GM12878 (cell line): ENCODE measurements around the gene DARS1. TPM values are rescaled to one million over a fixed set of nuclear protein-coding genes. Genes with fewer than 3 reads are reported as not detected.

Source experiments
- ATAC-seq: fragments of 200-7000 bp; cut with Tn5 transposase; 3 replicates; pipeline ENCODE4 v1.9.1; 2020; ENCODE audit warnings: mild to moderate bottlenecking, moderate library complexity
- BruUV-seq: library from RNA; stranded (reverse); fragments of 400-500 nt; replicated peaks from 2 replicates; lab custom pipeline; 2021; lab: Mats Ljungman, UMichigan
- CTCF ChIA-PET: fragments of 300-600 bp; sonication (Branson Sonifier 250); formaldehyde crosslinking; extraction: SDS; loops from one replicate; lab custom pipeline; 2021; ENCODE audit warnings: inconsistent platforms; lab: Yijun Ruan, JAX
- POLR2A ChIA-PET: fragments of 350-600 bp; formaldehyde crosslinking; extraction: SDS; loops from one replicate; lab custom pipeline; 2021; ENCODE audit warnings: inconsistent platforms; lab: Charles Lee
- RAD21 ChIA-PET: fragments of 300-600 bp; sonication (Branson Sonifier 250); formaldehyde crosslinking; loops from one replicate; lab custom pipeline; 2023; ENCODE audit warnings: antibody characterized with exemption; ENCODE audit not compliant: unreplicated experiment; lab: Charles Lee
- SMC1A ChIA-PET: fragments of 300-600 bp; sonication (Branson Sonifier 250); formaldehyde crosslinking; loops from one replicate; lab custom pipeline; 2023; ENCODE audit not compliant: unreplicated experiment, uncharacterized antibody; lab: Charles Lee
- DNase-seq: peaks from one replicate; pipeline ENCODE4 v3.0.0-alpha.2; 2011; ENCODE audit warnings: low read depth, low spot score
- FAIRE-seq: peaks from 3 replicates; lab custom pipeline; 2011; peaks lifted over from hg19 to GRCh38; lab: Jason Lieb, UNC
- H2AFZ ChIP-seq: 2 replicates; pipeline ENCODE4 v1.6.0; 2011; ENCODE audit warnings: low read depth, low read length, control low read depth; ENCODE audit not compliant: control insufficient read depth
- H3K27ac ChIP-seq: 2 replicates; pipeline ENCODE4 v1.5.1; 2011; ENCODE audit warnings: control low read depth; ENCODE audit not compliant: control insufficient read depth, insufficient read depth
- H3K27me3 ChIP-seq, 2 experiments: replicated peaks in 1 of 2; 2 replicates each; pipeline versions ENCODE4 v1.6.0 to v1.6.1; 2011; ENCODE audit warnings: low read length in 1 of 2; ENCODE audit not compliant: control insufficient read depth in 2 of 2, insufficient read depth in 2 of 2
- H3K36me3 ChIP-seq, 2 experiments: 2 replicates each; pipeline ENCODE4 v1.5.1; 2011; ENCODE audit warnings: low read length in 1 of 2; ENCODE audit not compliant: control insufficient read depth in 2 of 2, insufficient read depth in 2 of 2
- H3K4me1 ChIP-seq: 2 replicates; pipeline ENCODE4 v1.6.1; 2011; ENCODE audit warnings: mild to moderate bottlenecking, low read length, moderate library complexity, mixed read lengths; ENCODE audit not compliant: control insufficient read depth, insufficient read depth
- H3K4me2 ChIP-seq: 2 replicates; pipeline ENCODE4 v1.6.0; 2011; ENCODE audit warnings: control low read depth; ENCODE audit not compliant: control insufficient read depth, insufficient read depth
- H3K4me3 ChIP-seq: fragments of 200-600 bp; sonication (generic); 2 replicates; pipeline ENCODE4 v1.5.1; 2016
- H3K79me2 ChIP-seq: 2 replicates; pipeline ENCODE4 v1.6.0; 2011; ENCODE audit warnings: low read length; ENCODE audit not compliant: control insufficient read depth, insufficient read depth
- H3K9ac ChIP-seq: 2 replicates; pipeline ENCODE4 v1.8.0; 2011; ENCODE audit warnings: low read length, control low read depth, mixed read lengths; ENCODE audit not compliant: control insufficient read depth, insufficient read depth
- H3K9me3 ChIP-seq: replicated peaks from 3 replicates; pipeline ENCODE4 v1.5.1; 2011; ENCODE audit warnings: mild to moderate bottlenecking, low read length; ENCODE audit not compliant: control insufficient read depth, insufficient read depth
- H4K20me1 ChIP-seq: 2 replicates; pipeline ENCODE4 v1.6.0; 2011; ENCODE audit not compliant: control insufficient read depth, insufficient read depth
- BCL11A ChIP-seq: IDR thresholded peaks from 2 replicates; pipeline ENCODE4 v1.6.1; 2011; ENCODE audit warnings: low read depth, low read length
- CTCF ChIP-seq, 3 experiments: IDR thresholded peaks in 2 of 3; conservative IDR thresholded peaks in 1 of 3; 2 replicates each; pipeline ENCODE4 v1.5.1; 2011; ENCODE audit warnings: low read depth in 3 of 3, low read length in 3 of 3, mild to moderate bottlenecking in 3 of 3, control low read depth in 2 of 3, moderate library complexity in 2 of 3, inconsistent platforms in 1 of 3, mixed read lengths in 1 of 3; ENCODE audit not compliant: control insufficient read depth in 2 of 3, insufficient read depth in 1 of 3; ENCODE audit errors: extremely low read depth in 1 of 3
- EP300 ChIP-seq, 2 experiments: fragments of 150-350 bp in 1 of 2; IDR thresholded peaks; 2 replicates each; pipeline ENCODE4 v1.6.1; 2011 to 2012; ENCODE audit warnings: low read depth in 2 of 2, low read length in 2 of 2, borderline replicate concordance in 1 of 2, improper control_type of control experiment in 1 of 2, inconsistent platforms in 1 of 2; ENCODE audit not compliant: control insufficient read depth in 1 of 2
- MEF2A ChIP-seq: IDR thresholded peaks from 2 replicates; pipeline ENCODE4 v1.6.1; 2011; ENCODE audit warnings: low read depth, mild to moderate bottlenecking, low read length, moderate library complexity; ENCODE audit not compliant: insufficient read depth
- NKRF ChIP-seq: fragments of 450-650 bp; conservative IDR thresholded peaks from 2 replicates; pipeline ENCODE4 v1.6.1; 2017; ENCODE audit warnings: mild to moderate bottlenecking, moderate library complexity
- NR2F1 ChIP-seq: fragments of 450-650 bp; conservative IDR thresholded peaks from 2 replicates; pipeline ENCODE4 v1.6.1; 2017; ENCODE audit warnings: mild to moderate bottlenecking
- NRF1 ChIP-seq: conservative IDR thresholded peaks from 2 replicates; pipeline ENCODE4 v1.6.1; 2011; ENCODE audit warnings: mild to moderate bottlenecking, low read depth, low read length, improper control_type of control experiment
- PAX5 ChIP-seq: IDR thresholded peaks from 2 replicates; pipeline ENCODE4 v1.6.1; 2011; ENCODE audit warnings: low read depth, low read length, borderline replicate concordance
- POLR2A ChIP-seq: IDR thresholded peaks from 2 replicates; pipeline ENCODE4 v1.6.1; 2011; ENCODE audit warnings: low read depth, mild to moderate bottlenecking, low read length
- SREBF1 ChIP-seq: IDR thresholded peaks from 2 replicates; pipeline ENCODE4 v1.6.1; 2012; ENCODE audit warnings: mild to moderate bottlenecking, low read length
- WGBS: methylation state at CpG from one replicate; pipeline ENCODE4 v1.1.6; 2016; ENCODE audit warnings: low lambda C conversion rate; ENCODE audit not compliant: insufficient replicate concordance, insufficient coverage; ENCODE audit errors: missing lambda C conversion rate; 5-methylcytosine and 5-hydroxymethylcytosine counted together
- in situ Hi-C: fragments of 300-500 bp; cut with MboI; formaldehyde crosslinking; loops from 9 replicates; pipeline ENCODE4 v1.14.3; 2018; ENCODE audit warnings: mixed read lengths
- intact Hi-C: fragments of 100-400 bp; cut with micrococcal nuclease; formaldehyde crosslinking; loops from one replicate; pipeline ENCODE4 v1.14.2; 2022; ENCODE audit not compliant: unreplicated experiment
- polyA plus RNA-seq, 11 experiments: library from polyadenylated mRNA; depleted of rRNA in 4 of 11; unstranded in 6 of 11; stranded (reverse) in 5 of 11; fragments of >200 nt; fragmentation: Nextera tagmentation in 4 of 11; fragmentation: Illumina TruSeq in 1 of 11; extraction: Ambion mirVana in 4 of 11; extraction: Trizol in 1 of 11; gene quantifications; 1 replicate in 1 of 11; 2 replicates in 10 of 11; pipeline versions ENCODE4 v1.2.1 to v1.2.3, GENCODE V29; 2011 to 2016; ENCODE audit warnings: inconsistent platforms in 2 of 11, missing spikeins in 2 of 11, low read depth in 1 of 11
- total RNA-seq, 4 experiments: library from RNA; depleted of rRNA in 3 of 4; stranded (reverse); fragments of >200 nt in 3 of 4; fragmentation: Illumina TruSeq in 1 of 4; extraction: Trizol in 1 of 4; gene quantifications; 2 replicates each; pipeline versions ENCODE4 v1.2.1 to v1.2.3, GENCODE V29; 2013 to 2021

Gene DARS1
- total and polyA plus RNA-seq, 10 of the 15 experiments (the other 5 are each of a cell fraction or from before 2014, with no cell fraction given), result 91.0 to 387 (median 137) TPM

DNA sequence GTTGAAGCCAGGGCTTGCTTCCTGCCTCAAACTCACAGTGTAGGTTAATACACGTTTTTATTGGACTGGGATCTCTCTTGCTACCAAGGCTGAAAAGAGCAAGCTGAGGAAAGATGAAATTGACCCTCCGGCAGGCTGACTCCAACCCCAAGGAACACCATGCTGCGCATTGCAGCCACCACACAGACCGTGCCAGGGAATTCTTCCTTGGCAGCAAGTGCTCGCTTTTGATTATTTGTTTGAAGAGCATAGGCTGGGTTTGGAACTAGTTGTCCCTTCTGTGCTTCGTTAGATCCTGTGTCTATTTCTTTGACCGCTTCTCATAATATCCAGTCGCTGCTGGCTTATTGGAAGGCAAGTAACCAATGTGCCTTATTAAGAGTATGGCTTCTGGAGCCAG is 34.4 kb upstream of the DARS1 start:
- no peak overlapping the region for H3K27ac ChIP-seq
- no TSS peak for BruUV-seq
- ChIA-PET POLR2A (interaction anchor here (0.5 to 2.9 kb wide), 9 partner anchors 9 to 88 kb away, joined by 3 to 16 read pairs (median 6); no protein-coding TSS in a partner anchor), RAD21 (interaction anchor here (0.9 to 10.0 kb wide), 9 partner anchors 22 to 193 kb away, joined by 3 to 182 read pairs (median 4); no protein-coding TSS in a partner anchor), CTCF (interaction anchor here (0.7 to 2.6 kb wide), 12 partner anchors 10 to 102 kb away, joined by 3 to 8 read pairs (median 4); no protein-coding TSS in a partner anchor), SMC1A (interaction anchor here (0.6 to 25.6 kb wide), 13 partner anchors 7 to 101 kb away, joined by 3 to 961 read pairs (median 8); partner anchors contain the start of gene DARS1)
- no peak overlapping the region for H3K4me2 ChIP-seq
- in situ Hi-C loops (no loop called here), intact Hi-C loops (loop anchor here (1.0 kb wide), 1 partner anchor 35 kb away; the partner anchor contains the start of gene DARS1)
- no peaks in the 10 kb centered on the region for H3K27me3 ChIP-seq
- WGBS, result 84% methylated on average over 8 of the region's 8 CpGs
- no peaks in the 10 kb centered on the region for H3K36me3 ChIP-seq
- FAIRE-seq (no peak), ATAC-seq (no peak), DNase-seq (no peak)
- no peak overlapping the region for H3K9ac ChIP-seq
- no peaks in the 10 kb centered on the region for H3K79me2 ChIP-seq
- H3K4me1 ChIP-seq, result peaks cover 8% of the 10 kb centered on the region
- H4K20me1 ChIP-seq, result no peaks in the 10 kb centered on the region
- H2AFZ ChIP-seq, result no peak overlapping the region
- H3K9me3 ChIP-seq, result no peaks in the 10 kb centered on the region
- no peak overlapping the region for H3K4me3 ChIP-seq
- TF ChIP-seq PAX5 (no peak), NR2F1 (no peak)

GRCh38 chr2:136019306-136019705 is 33.9 kb upstream of the DARS1 start:
- H3K4me1 ChIP-seq, result peaks cover 8% of the 10 kb centered on the region
- H2AFZ ChIP-seq, result no peak overlapping the region
- no peak overlapping the region for H3K27ac ChIP-seq
- no TSS peak for BruUV-seq
- ChIA-PET POLR2A (interaction anchor here (0.9 to 2.4 kb wide), 8 partner anchors 9 to 88 kb away, joined by 3 to 7 read pairs (median 6); no protein-coding TSS in a partner anchor), RAD21 (interaction anchor here (1.3 to 10.0 kb wide), 4 partner anchors 22 to 39 kb away, joined by 3 to 182 read pairs (median 66); no protein-coding TSS in a partner anchor), SMC1A (interaction anchor here (0.6 to 25.6 kb wide), 9 partner anchors 8 to 90 kb away, joined by 3 to 961 read pairs (median 82); partner anchors contain the start of gene DARS1), CTCF (interaction anchor here (1.1 to 2.6 kb wide), 8 partner anchors 12 to 101 kb away, joined by 3 to 8 read pairs (median 4); no protein-coding TSS in a partner anchor)
- no peak overlapping the region for H3K4me3 ChIP-seq
- peak; percentile 71 for FAIRE-seq
- in situ Hi-C loops, result no loop called here
- no peaks in the 10 kb centered on the region for H4K20me1 ChIP-seq
- no peaks in the 10 kb centered on the region for H3K27me3 ChIP-seq
- H3K9me3 ChIP-seq, result no peaks in the 10 kb centered on the region
- 30% methylated on average over 5 of the region's 5 CpGs for WGBS
- no peak overlapping the region for H3K9ac ChIP-seq
- peak; percentile 40 for DNase-seq
- H3K36me3 ChIP-seq, result no peaks in the 10 kb centered on the region
- no peaks in the 10 kb centered on the region for H3K79me2 ChIP-seq
- ATAC-seq, result peak; percentile 78
- H3K4me2 ChIP-seq, result no peak overlapping the region
- intact Hi-C loops, result loop anchor here (1.0 kb wide), 1 partner anchor 34 kb away; the partner anchor contains the start of gene DARS1
- TF ChIP-seq MEF2A, result 0 out of 2 replicates have a peak, but pooled peaks have one; percentile 21
- no peak for TF ChIP-seq POLR2A
- no peak; the same call in 1 of the 2 replicates for TF ChIP-seq NKRF
- TF ChIP-seq EP300 (IDR thresholded peaks at IDR 0.05; ENCODE audit: borderline replicate concordance in 1 of 2, control insufficient read depth in 1 of 2, low read depth in 2 of 2, low read length in 2 of 2), result peak; percentile 78 to 87; a peak in 2 of 4 replicates
- no peak for TF ChIP-seq CTCF (IDR thresholded peaks at IDR 0.05 in 2 of 3, conservative IDR thresholded peaks at IDR 0.05 in 1 of 3; ENCODE audit: control insufficient read depth in 2 of 3, extremely low read depth in 1 of 3, insufficient read depth in 1 of 3, low read depth in 3 of 3, low read length in 3 of 3)
- no peak for TF ChIP-seq NRF1
- peak; percentile 44; the same call in 1 of the 2 replicates for TF ChIP-seq BCL11A
- TF ChIP-seq SREBF1, result no peak
